MCF 10A (cell line): ENCODE data around the gene PIGU. TPM values are rescaled to one million over a fixed set of nuclear protein-coding genes. Genes with fewer than 3 reads are reported as not detected.

Experiments used
- BruUV-seq: library from RNA; stranded (reverse); fragments of 400-500 nt; replicated peaks from 2 replicates; lab custom pipeline; 2021; lab: Mats Ljungman, UMichigan
- CTCF ChIA-PET: fragments of 300-600 bp; sonication (Branson Sonifier 250); formaldehyde crosslinking; extraction: SDS; loops from one replicate; lab custom pipeline; 2021; ENCODE audit warnings: antibody characterized with exemption, inconsistent platforms; lab: Yijun Ruan, JAX
- POLR2A ChIA-PET: fragments of 300-600, 350-650 bp; sonication (Branson Sonifier 250); formaldehyde crosslinking; extraction: SDS; loops from one replicate; lab custom pipeline; 2020; ENCODE audit warnings: antibody characterized with exemption, inconsistent platforms; lab: Yijun Ruan, JAX
- DNase-seq: peaks from one replicate; pipeline ENCODE4 v3.0.0-alpha.2; 2018; ENCODE audit not compliant: unreplicated experiment
- H3K27ac Mint-ChIP-seq: one replicate; pipeline ENCODE4 v1.8.0; 2022; ENCODE audit warnings: mild to moderate bottlenecking, low read depth, mixed read lengths; ENCODE audit not compliant: unreplicated experiment
- H3K27me3 Mint-ChIP-seq: one replicate; pipeline ENCODE4 v1.8.0; 2022; ENCODE audit warnings: mixed read lengths; ENCODE audit not compliant: insufficient read depth, unreplicated experiment
- H3K36me3 Mint-ChIP-seq: one replicate; pipeline ENCODE4 v1.8.0; 2022; ENCODE audit warnings: mild to moderate bottlenecking, moderate library complexity, mixed read lengths; ENCODE audit not compliant: insufficient read depth, unreplicated experiment
- H3K4me1 Mint-ChIP-seq: one replicate; pipeline ENCODE4 v1.8.0; 2022; ENCODE audit warnings: mixed read lengths; ENCODE audit not compliant: insufficient read depth, unreplicated experiment
- H3K4me3 Mint-ChIP-seq: one replicate; pipeline ENCODE4 v1.8.0; 2022; ENCODE audit warnings: mild to moderate bottlenecking, moderate library complexity, mixed read lengths; ENCODE audit not compliant: unreplicated experiment
- H3K9me3 Mint-ChIP-seq: one replicate; pipeline ENCODE4 v1.8.0; 2022; ENCODE audit warnings: mixed read lengths; ENCODE audit not compliant: unreplicated experiment
- intact Hi-C: fragments of 100-400 bp; cut with micrococcal nuclease; formaldehyde crosslinking; loops from 2 replicates; pipeline ENCODE4 v1.14.1; 2022
- total RNA-seq: library from RNA; stranded (reverse); gene quantifications from 2 replicates; pipeline ENCODE4 v1.2.3, GENCODE V29; 2022
- TF ChIP-seq, protein P1 (sequence below): fragments of 200-600 bp; IDR thresholded peaks from one replicate; pipeline ENCODE4 v1.8.0; 2022; ENCODE audit warnings: antibody characterized with exemption, mild to moderate bottlenecking; ENCODE audit not compliant: unreplicated experiment

The PIGU gene
- total RNA-seq, 1 experiment from 2014 or later = 14.5 TPM

DNA sequence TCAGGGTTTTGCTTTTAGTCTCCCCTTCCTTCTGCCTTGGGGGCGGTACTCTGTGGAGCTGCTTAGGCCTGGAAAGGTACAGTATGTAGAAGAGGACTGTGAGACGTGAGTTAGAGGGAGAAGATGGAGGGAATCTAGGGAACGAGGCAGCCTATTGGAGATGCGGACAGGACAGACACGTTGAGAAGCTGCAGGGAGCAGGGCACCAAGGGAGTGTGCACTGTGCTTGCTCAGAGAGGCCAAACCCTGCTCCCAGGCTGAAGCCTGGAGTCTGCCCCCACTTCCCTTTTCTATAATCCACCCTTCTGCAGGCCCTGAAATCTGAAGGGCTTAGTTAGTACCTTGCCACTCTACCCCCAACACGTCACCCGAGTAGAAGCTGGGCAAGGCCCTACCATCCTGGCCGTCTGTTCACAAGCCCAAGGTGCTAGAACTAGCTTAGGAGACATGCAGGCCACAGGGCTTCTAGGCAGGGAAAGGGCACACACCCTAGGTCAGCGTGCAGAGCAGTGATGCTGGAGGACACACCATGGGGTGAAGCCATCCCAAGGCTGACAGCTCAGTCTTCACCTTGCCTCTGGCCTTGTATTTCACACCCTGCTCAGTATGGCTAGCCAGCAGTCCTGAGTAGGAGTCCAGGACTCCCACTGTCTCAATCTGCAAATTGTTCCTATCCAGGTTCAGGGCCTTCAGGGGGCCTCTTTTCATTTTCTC is 34.1 kb upstream of the PIGU start:
- H3K4me1 Mint-ChIP-seq = peaks cover 19% of the 10 kb centered on the region
- ChIA-PET CTCF (interaction anchor here (0.6 to 1.6 kb wide), 4 partner anchors 22 to 133 kb away, joined by 3 to 5 read pairs (median 3); no protein-coding TSS in a partner anchor), POLR2A (interaction anchor here (0.6 to 2.1 kb wide), 3 partner anchors 35 to 153 kb away, joined by 3 to 10 read pairs (median 4); partner anchors contain the start of genes MAP1LC3A and PIGU)
- BruUV-seq = no TSS peak
- TF ChIP-seq, protein P1, sequence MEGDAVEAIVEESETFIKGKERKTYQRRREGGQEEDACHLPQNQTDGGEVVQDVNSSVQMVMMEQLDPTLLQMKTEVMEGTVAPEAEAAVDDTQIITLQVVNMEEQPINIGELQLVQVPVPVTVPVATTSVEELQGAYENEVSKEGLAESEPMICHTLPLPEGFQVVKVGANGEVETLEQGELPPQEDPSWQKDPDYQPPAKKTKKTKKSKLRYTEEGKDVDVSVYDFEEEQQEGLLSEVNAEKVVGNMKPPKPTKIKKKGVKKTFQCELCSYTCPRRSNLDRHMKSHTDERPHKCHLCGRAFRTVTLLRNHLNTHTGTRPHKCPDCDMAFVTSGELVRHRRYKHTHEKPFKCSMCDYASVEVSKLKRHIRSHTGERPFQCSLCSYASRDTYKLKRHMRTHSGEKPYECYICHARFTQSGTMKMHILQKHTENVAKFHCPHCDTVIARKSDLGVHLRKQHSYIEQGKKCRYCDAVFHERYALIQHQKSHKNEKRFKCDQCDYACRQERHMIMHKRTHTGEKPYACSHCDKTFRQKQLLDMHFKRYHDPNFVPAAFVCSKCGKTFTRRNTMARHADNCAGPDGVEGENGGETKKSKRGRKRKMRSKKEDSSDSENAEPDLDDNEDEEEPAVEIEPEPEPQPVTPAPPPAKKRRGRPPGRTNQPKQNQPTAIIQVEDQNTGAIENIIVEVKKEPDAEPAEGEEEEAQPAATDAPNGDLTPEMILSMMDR = no peak
- H3K4me3 Mint-ChIP-seq = peak overlapping the region; percentile 80
- no peaks in the 10 kb centered on the region for H3K9me3 Mint-ChIP-seq
- H3K36me3 Mint-ChIP-seq = peaks cover 22% of the 10 kb centered on the region
- H3K27me3 Mint-ChIP-seq = no peaks in the 10 kb centered on the region
- intact Hi-C loops = no loop called here
- no peak for DNase-seq
- no peak overlapping the region for H3K27ac Mint-ChIP-seq

DNA sequence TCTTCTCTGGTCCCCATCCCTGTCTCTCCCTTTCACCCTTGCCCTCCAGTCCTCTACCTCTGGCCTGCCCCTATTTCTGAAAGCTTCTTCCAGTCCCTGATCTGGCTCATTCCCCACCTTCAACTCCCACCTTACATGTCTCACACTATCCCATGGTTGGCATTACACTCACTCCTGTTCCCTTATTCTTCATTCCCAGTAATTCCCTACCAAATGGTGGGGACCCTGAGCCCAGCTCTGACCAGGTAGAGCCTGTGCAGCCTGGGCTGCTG is 33.6 kb upstream of the PIGU start:
- intact Hi-C loops = no loop called here
- Mint-ChIP-seq H3K4me1 (peaks cover 21% of the 10 kb centered on the region), H3K4me3 (peak overlapping the region; percentile 80), H3K36me3 (peaks cover 18% of the 10 kb centered on the region), H3K27me3 (no peaks in the 10 kb centered on the region), H3K9me3 (no peaks in the 10 kb centered on the region), H3K27ac (no peak overlapping the region)
- DNase-seq = no peak
- no TSS peak for BruUV-seq
- CTCF ChIA-PET = interaction anchor here (0.6 to 1.6 kb wide), 5 partner anchors 21 to 154 kb away, joined by 3 to 5 read pairs (median 3); no protein-coding TSS in a partner anchor
- POLR2A ChIA-PET = interaction anchor here (2.1 kb wide), 1 partner anchor 34 kb away, joined by 10 read pairs; the partner anchor contains the start of gene PIGU
- TF ChIP-seq, protein P1 = no peak

DNA sequence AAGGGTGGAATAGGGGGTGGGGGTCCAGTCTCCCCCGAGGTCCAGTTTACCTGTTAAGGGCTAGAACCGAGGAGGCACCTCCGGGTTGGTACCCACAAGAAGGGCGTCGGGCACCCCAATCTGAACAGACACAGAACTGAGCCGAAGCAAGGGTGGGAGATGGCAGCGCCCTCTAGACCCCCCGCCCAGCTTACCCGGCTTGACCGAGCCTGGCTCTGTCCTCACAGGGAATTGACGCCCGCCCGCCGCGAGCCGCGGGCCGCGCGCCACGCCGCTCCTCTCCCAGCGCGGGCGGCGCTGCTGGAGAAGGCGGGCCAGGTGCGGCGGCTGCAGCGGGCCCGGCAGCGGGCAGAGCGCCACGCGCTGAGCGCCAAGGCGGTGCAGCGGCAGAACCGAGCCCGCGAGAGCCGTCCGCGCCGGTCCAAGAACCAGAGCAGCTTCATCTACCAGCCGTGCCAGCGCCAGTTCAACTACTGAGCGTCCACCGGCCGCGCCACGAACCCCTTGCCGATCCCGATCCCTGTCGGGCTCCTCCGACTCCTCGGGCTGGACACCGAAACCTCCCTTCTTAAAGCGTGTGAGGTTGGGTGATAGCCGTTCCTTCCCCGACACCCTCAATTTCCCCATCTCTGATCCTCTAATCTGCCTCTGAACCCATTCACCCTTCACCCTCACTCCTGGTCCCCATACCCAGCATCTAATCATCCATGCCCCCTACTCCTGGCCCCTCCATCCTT is 33.1 kb upstream of the PIGU start:
- no TSS peak for BruUV-seq
- Mint-ChIP-seq H3K9me3 (no peaks in the 10 kb centered on the region), H3K27ac (no peak overlapping the region), H3K4me3 (peak overlapping the region; percentile 80), H3K4me1 (peaks cover 26% of the 10 kb centered on the region), H3K36me3 (peaks cover 13% of the 10 kb centered on the region), H3K27me3 (no peaks in the 10 kb centered on the region)
- DNase-seq = peak; percentile 69
- POLR2A ChIA-PET = interaction anchor here (1.6 to 2.1 kb wide), 2 partner anchors 10 to 34 kb away, joined by 4 to 10 read pairs; partner anchors contain the start of gene PIGU
- intact Hi-C loops = loop anchor here (5.0 kb wide), 1 partner anchor 398 kb away; no protein-coding TSS in a partner anchor
- CTCF ChIA-PET = interaction anchor here (0.6 to 1.0 kb wide), 3 partner anchors 21 to 153 kb away, joined by 3 read pairs; no protein-coding TSS in a partner anchor
- TF ChIP-seq, protein P1 = peak; percentile 24
